ENCODE data around the gene STT3B.

DNA sequence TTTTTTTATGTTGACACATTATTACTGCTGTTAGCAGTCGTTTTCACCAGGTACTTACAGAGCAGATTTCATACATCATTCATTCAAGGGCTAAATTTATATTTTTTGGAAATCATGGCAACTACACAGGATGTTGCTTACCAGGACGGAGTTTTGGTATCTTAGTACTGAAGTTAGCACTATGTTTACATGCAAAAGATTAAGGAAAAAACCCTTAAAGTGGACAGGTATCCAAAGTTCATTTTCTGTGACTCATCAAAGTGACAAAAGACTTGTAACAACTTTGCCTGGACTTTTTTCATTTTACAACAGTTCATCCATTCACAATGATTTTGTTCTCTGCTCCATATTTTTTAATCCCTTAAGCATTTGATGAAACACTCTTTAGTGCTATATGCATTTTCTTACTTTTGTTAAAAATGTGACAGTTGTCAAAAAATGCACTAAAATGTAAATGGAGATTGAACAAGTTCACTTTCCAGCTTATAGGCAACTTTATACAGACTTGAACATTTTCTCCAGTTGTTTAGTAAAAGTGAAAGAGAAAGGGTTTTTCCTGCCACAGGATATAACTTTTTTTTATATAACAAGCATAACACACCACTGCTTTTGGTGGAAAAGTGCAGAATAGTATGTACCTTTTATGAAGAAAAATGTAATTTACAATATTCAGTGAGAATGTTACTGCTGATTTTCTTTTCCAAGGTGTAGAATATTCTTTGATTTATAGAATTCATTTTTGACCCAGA, 104.1 kb downstream of the STT3B start:
- TF ChIP-seq, protein P1, sequence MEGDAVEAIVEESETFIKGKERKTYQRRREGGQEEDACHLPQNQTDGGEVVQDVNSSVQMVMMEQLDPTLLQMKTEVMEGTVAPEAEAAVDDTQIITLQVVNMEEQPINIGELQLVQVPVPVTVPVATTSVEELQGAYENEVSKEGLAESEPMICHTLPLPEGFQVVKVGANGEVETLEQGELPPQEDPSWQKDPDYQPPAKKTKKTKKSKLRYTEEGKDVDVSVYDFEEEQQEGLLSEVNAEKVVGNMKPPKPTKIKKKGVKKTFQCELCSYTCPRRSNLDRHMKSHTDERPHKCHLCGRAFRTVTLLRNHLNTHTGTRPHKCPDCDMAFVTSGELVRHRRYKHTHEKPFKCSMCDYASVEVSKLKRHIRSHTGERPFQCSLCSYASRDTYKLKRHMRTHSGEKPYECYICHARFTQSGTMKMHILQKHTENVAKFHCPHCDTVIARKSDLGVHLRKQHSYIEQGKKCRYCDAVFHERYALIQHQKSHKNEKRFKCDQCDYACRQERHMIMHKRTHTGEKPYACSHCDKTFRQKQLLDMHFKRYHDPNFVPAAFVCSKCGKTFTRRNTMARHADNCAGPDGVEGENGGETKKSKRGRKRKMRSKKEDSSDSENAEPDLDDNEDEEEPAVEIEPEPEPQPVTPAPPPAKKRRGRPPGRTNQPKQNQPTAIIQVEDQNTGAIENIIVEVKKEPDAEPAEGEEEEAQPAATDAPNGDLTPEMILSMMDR (IDR thresholded peaks at IDR 0.05; ENCODE audit: low read length), result no peak
- no peak for TF ChIP-seq EZH2 (optimal IDR thresholded peaks at IDR 0.05; ENCODE audit: low read depth, low read length)
